HEK293T (cell line): ENCODE measurements around the gene ZNF730.

Experiments used
- ELF4 ChIP-seq: fragments of 450-650 bp; IDR thresholded peaks from 2 replicates; pipeline ENCODE4 v1.6.1; 2017; ENCODE audit warnings: antibody characterized with exemption
- FOXK2 ChIP-seq: fragments of 450-650 bp; IDR thresholded peaks from 2 replicates; pipeline ENCODE4 v1.6.1; 2016; ENCODE audit warnings: mild to moderate bottlenecking
- L3MBTL2 ChIP-seq: fragments of 450-650 bp; conservative IDR thresholded peaks from 2 replicates; pipeline ENCODE4 v1.6.1; 2016; ENCODE audit warnings: mild to moderate bottlenecking
- NFRKB ChIP-seq: fragments of 450-650 bp; IDR thresholded peaks from 2 replicates; pipeline ENCODE4 v1.6.1; 2016; ENCODE audit warnings: mild to moderate bottlenecking, moderate library complexity
- SP1 ChIP-seq: fragments of 450-650 bp; IDR thresholded peaks from 2 replicates; pipeline ENCODE4 v1.6.1; 2017
- SUZ12 ChIP-seq: fragments of 450-650 bp; IDR thresholded peaks from 2 replicates; pipeline ENCODE4 v1.6.1; 2016; ENCODE audit warnings: mild to moderate bottlenecking
- ZNF384 ChIP-seq: fragments of 450-650 bp; IDR thresholded peaks from 2 replicates; pipeline ENCODE4 v1.6.1; 2016

- TF ChIP-seq SUZ12, result no peak
- TF ChIP-seq NFRKB, result no peak
- no peak for TF ChIP-seq FOXK2
- TF ChIP-seq L3MBTL2, result no peak
- no peak for TF ChIP-seq SP1
- TF ChIP-seq ELF4, result no peak
- no peak for TF ChIP-seq ZNF384
Observed at GRCh38 chr19:23145617-23146415, 29.0 kb downstream of the ZNF730 start.
